EH (cell line): Measurements from ENCODE around the gene PDE1C.
A peak's percentile ranks its signal among the peaks of the same experiment; 100 is the strongest.
"Not testable (repeated sequence)": the region's sequence is repeated elsewhere in the genome, so short reads cannot be mapped to it uniquely, and the experiment has no call there.

Source experiments
- DNase-seq: peaks from one replicate; pipeline ENCODE4 v3.0.0-alpha.2; 2015; ENCODE audit warnings: low read depth

Gene PDE1C

GRCh38 chr7:32043688-32044087, 26.5 kb downstream of the PDE1C start:
- DNase-seq: peak; percentile 83

- no peak for DNase-seq
Observed at GRCh38 chr7:32042900-32043299, 27.3 kb downstream of the PDE1C start.

- DNase-seq: no peak
Observed at GRCh38 chr7:32039000-32039756, 31.0 kb downstream of the PDE1C start.

- no peak for DNase-seq
Observed at GRCh38 chr7:32037650-32038198, 32.5 kb downstream of the PDE1C start.

GRCh38 chr7:32036557-32036956, 33.6 kb downstream of the PDE1C start:
- peak; percentile 68 for DNase-seq

GRCh38 chr7:32034052-32034451, 36.2 kb downstream of the PDE1C start:
- no peak for DNase-seq

- peak; percentile 56 for DNase-seq
Observed at GRCh38 chr7:32033006-32033405, 37.2 kb downstream of the PDE1C start.

- DNase-seq: no peak
Observed at GRCh38 chr7:32032211-32032610, 38.0 kb downstream of the PDE1C start.

GRCh38 chr7:32030904-32031692, 39.1 kb downstream of the PDE1C start:
- peak; percentile 64 for DNase-seq

GRCh38 chr7:32026083-32026425, 44.2 kb downstream of the PDE1C start:
- no peak for DNase-seq

GRCh38 chr7:32025381-32026082, 44.7 kb downstream of the PDE1C start:
- DNase-seq: no peak

- peak; percentile 85 for DNase-seq
Observed at GRCh38 chr7:32023376-32023775, 46.8 kb downstream of the PDE1C start.

- DNase-seq: no peak
Observed at GRCh38 chr7:32022966-32023365, 47.2 kb downstream of the PDE1C start.

GRCh38 chr7:32020551-32021159, 49.6 kb downstream of the PDE1C start:
- DNase-seq: peak; percentile 22

- peak; percentile 35 for DNase-seq
Observed at GRCh38 chr7:32018845-32019578, 51.2 kb downstream of the PDE1C start.

GRCh38 chr7:32015133-32015532, 55.1 kb downstream of the PDE1C start:
- DNase-seq: no peak

- DNase-seq: not testable (repeated sequence)
Observed at GRCh38 chr7:32013471-32013870, 56.7 kb downstream of the PDE1C start.

GRCh38 chr7:32005577-32005976, 64.6 kb downstream of the PDE1C start:
- no peak for DNase-seq

GRCh38 chr7:32001948-32002347, 68.3 kb downstream of the PDE1C start:
- no peak for DNase-seq

- no peak for DNase-seq
Observed at GRCh38 chr7:31997423-31997822, 72.8 kb downstream of the PDE1C start.

GRCh38 chr7:31995134-31995533, 75.1 kb downstream of the PDE1C start:
- no peak for DNase-seq
